ENCODE data around the gene FAM241A. TPM values are rescaled to one million over a fixed set of nuclear protein-coding genes. Genes with fewer than 3 reads are reported as not detected.

FAM241A gene
- total RNA-seq, 1 experiment from 2014 or later: 0.90 TPM

DNA sequence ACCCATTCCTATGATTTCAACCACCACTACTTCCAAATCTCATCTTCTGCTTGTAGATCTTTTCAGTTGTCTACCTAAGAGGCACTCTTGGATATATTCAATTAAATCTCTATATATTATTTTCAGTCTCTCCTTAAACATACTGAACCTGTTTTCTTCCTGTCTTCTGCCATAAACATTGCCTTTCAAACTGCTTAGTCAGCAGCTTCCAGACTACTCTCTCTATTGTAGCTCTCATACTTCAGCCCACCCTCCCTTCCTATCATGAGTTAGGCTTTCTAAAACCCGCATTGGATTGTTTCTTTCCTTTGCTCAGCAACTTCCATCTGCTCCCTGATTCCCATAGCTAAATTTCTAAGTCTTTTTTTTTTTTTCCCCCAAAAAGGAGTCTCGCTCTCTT lies 90.8 kb downstream of the FAM241A start:
- ATAC-seq (no peak), DNase-seq (ENCODE audit: low read depth, low spot score) (no peak)
- intact Hi-C loops (cut with micrococcal nuclease; ENCODE audit: unreplicated experiment) (no loop called here), in situ Hi-C loops (cut with HindIII; ENCODE audit: low pct_unique_long_range_greater_than_20kb, low sequenced_read_pairs) (no loop called here)
- no TSS peak for BruUV-seq (replicated peaks)
- Histone ChIP-seq H3K27ac (ENCODE audit: low read length) (no peak overlapping the region), H3K9me3 (ENCODE audit: control insufficient read depth, insufficient read depth, low read depth, low read length) (no peaks in the 10 kb centered on the region), H3K4me1 (ENCODE audit: control insufficient read depth, insufficient read depth, low read length) (no peaks in the 10 kb centered on the region; the same call in 1 of the 2 replicates), H3K36me3 (ENCODE audit: control insufficient read depth, insufficient read depth, low read length) (no peaks in the 10 kb centered on the region; the same call in 1 of the 2 replicates), H3K4me3 (ENCODE audit: low read depth in 2 of 2, low read length in 2 of 2) (no peak overlapping the region), H3K27me3 (ENCODE audit: control insufficient read depth, insufficient read depth, low read length) (no peaks in the 10 kb centered on the region)
- ChIA-PET CTCF (no interaction called here), POLR2A (interaction anchor here (0.7 kb wide), 1 partner anchor 49 kb away, joined by 4 read pairs; no protein-coding TSS in a partner anchor)
- TF ChIP-seq SIN3A (IDR thresholded peaks at IDR 0.05; ENCODE audit: borderline replicate concordance, insufficient read depth, low read depth, low read length) (no peak), POLR2AphosphoS5 (IDR thresholded peaks at IDR 0.05; ENCODE audit: low read depth, low read length) (no peak), CTCF (IDR thresholded peaks at IDR 0.05) (no peak), REST (IDR thresholded peaks at IDR 0.05; ENCODE audit: insufficient read depth in 1 of 2, low read depth in 2 of 2, low read length in 1 of 2) (no peak), TCF7L2 (IDR thresholded peaks at IDR 0.05; ENCODE audit: low read depth, low read length) (no peak)

GRCh38 chr4:112238833-112239232 lies 93.6 kb downstream of the FAM241A start:
- H3K4me1 ChIP-seq (ENCODE audit: control insufficient read depth, insufficient read depth, low read length): no peaks in the 10 kb centered on the region; the same call in 1 of the 2 replicates
- no peak overlapping the region for H3K27ac ChIP-seq (ENCODE audit: low read length)
- no peak for ATAC-seq
- CTCF ChIA-PET: no interaction called here
- TF ChIP-seq TCF7L2 (IDR thresholded peaks at IDR 0.05; ENCODE audit: low read depth, low read length) (no peak), REST (IDR thresholded peaks at IDR 0.05; ENCODE audit: insufficient read depth in 1 of 2, low read depth in 2 of 2, low read length in 1 of 2) (no peak), CTCF (IDR thresholded peaks at IDR 0.05) (no peak), POLR2AphosphoS5 (IDR thresholded peaks at IDR 0.05; ENCODE audit: low read depth, low read length) (no peak), SIN3A (IDR thresholded peaks at IDR 0.05; ENCODE audit: borderline replicate concordance, insufficient read depth, low read depth, low read length) (no peak)
- no peaks in the 10 kb centered on the region for H3K36me3 ChIP-seq (ENCODE audit: control insufficient read depth, insufficient read depth, low read length)
- POLR2A ChIA-PET: no interaction called here
- H3K27me3 ChIP-seq (ENCODE audit: control insufficient read depth, insufficient read depth, low read length): no peaks in the 10 kb centered on the region
- in situ Hi-C loops (cut with HindIII; ENCODE audit: low pct_unique_long_range_greater_than_20kb, low sequenced_read_pairs) (no loop called here), intact Hi-C loops (cut with micrococcal nuclease; ENCODE audit: unreplicated experiment) (no loop called here)
- no TSS peak for BruUV-seq (replicated peaks)
- no peaks in the 10 kb centered on the region for H3K9me3 ChIP-seq (ENCODE audit: control insufficient read depth, insufficient read depth, low read depth, low read length)
- no peak for DNase-seq (ENCODE audit: low read depth, low spot score)
- H3K4me3 ChIP-seq (ENCODE audit: low read depth in 2 of 2, low read length in 2 of 2): no peak overlapping the region

All from Panc1 (cell line).